HG03039 (cell line): ENCODE measurements around the gene KCNJ14.

Experiments used
- ATAC-seq: cut with Tn5 transposase; IDR thresholded peaks from one replicate; pipeline ENCODE4 v1.9.1; 2021; ENCODE audit warnings: mild to moderate bottlenecking, moderate library complexity; ENCODE audit not compliant: unreplicated experiment

Gene KCNJ14

GRCh38 chr19:48455171-48455907 is at the start of gene KCNJ14:
TSS of gene KCNJ14 (plus strand) at chr19:48455574. CDS start at chr19:48461725, 6,151 bp downstream.
- ATAC-seq, result no peak

GRCh38 chr19:48405850-48406249 is 49.5 kb upstream of the KCNJ14 start:
- ATAC-seq, result no peak

GRCh38 chr19:48413879-48414587 is 41.3 kb upstream of the KCNJ14 start:
- no peak for ATAC-seq

- ATAC-seq, result no peak
Measured at GRCh38 chr19:48415395-48415794, 40.0 kb upstream of the KCNJ14 start.

GRCh38 chr19:48415806-48416221 is 39.6 kb upstream of the KCNJ14 start:
- no peak for ATAC-seq

DNA sequence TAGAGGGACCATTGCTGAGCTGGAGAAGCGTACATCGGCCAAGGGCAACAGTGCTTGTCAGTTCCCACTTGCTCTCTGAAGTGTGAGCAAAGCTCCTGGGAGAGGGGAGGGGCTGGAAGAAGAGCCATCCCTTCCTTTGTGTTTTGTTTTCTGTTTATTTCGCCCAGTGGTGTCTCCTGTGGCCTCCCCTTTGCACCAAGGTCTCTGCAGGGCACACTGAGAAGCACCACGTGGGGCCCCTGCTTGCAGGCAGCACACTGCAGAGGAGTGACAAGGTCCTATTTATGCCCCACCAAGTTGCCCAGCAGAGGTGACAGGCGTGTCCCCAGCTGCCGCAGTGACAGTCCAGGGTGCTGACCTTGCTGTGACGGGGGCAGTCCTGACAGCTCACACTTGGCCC is 38.0 kb upstream of the KCNJ14 start:
- ATAC-seq, result no peak

DNA sequence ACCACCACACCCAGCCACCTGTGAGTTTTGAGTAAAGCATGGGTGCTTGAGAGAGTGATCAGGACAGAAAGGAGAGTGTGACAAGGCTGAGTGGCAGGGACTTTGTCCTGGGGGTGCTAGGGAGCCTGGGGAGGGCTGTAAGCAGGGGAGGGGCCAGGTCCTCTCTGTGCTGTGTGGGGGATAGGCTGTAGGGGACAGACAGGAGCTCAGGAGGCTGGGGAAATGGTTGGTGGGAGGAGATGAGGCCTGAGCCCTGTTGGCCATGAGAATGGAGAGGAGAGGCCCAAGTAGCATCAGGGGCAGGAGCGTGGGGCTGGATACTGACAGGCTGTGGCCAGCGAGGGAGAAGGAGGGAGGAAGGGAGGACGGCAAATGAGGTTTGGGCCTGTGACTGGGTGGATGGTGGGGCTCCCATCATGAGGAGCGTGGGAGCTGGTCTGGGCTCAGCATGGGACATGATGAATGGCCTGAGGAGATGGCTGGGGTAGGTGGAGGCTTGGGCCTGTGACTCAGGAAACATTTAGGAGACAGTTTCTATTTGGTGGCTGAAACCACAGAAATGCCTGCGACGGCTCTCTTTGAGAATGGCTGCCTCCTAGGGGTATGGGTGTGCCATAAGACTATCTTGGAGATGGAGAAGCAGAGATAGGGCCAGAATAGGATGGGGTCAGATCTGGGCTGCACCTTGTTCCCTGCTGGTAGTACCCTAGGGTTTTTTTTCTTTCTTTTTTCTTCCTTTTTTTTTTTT is 36.9 kb upstream of the KCNJ14 start:
- ATAC-seq, result no peak

- ATAC-seq, result no peak
Measured at GRCh38 chr19:48419158-48419920, 36.0 kb upstream of the KCNJ14 start.

GRCh38 chr19:48421548-48421947 is 33.8 kb upstream of the KCNJ14 start:
- no peak for ATAC-seq

DNA sequence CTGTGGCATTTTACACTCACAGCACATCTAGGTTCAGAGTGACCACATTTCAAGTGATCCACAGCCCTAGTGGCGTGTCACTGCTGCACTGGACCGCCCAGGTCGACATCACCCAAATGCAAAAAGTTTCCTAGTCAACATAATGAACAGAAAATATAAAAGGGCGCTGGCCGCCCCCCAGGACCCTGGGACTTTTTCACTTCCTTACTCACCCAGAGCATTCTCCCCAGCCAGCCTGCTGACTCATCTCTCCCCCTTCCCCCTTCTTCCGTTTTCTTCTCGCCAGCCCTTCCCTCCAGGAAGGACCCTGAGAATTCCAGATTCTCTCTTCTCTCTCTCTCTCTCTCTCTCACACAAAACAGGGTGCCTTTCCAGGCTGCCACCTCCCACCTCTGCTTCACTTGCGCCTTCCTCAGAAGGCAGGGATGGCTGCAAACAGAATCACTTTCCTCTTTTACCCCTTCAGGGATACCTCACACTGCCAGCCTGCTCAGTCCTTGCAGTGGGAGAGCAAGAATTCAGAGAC is 30.6 kb upstream of the KCNJ14 start:
- ATAC-seq, result no peak

DNA sequence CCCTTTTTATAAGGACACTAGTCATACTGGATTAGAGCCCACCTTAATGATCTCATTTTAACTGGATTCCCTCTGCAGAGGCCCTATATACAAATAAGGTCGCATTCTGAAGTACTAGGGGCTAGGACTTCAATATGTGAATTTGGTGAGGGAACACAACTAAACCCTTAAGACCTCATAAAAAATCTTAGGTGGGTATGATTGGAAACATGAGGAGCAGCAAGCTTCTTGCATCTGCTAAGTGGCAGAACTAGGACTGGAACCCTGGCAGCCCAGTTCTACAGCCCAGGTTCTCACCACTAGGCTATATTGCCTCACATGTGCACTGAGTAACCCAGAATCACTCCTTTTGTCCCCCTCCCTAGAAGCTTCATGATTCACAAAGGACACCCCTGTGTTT is 26.7 kb upstream of the KCNJ14 start:
- ATAC-seq, result no peak

GRCh38 chr19:48433337-48433736 is 22.0 kb upstream of the KCNJ14 start:
- no peak for ATAC-seq

- ATAC-seq, result no peak
Measured at GRCh38 chr19:48436586-48436985, 18.8 kb upstream of the KCNJ14 start.

DNA sequence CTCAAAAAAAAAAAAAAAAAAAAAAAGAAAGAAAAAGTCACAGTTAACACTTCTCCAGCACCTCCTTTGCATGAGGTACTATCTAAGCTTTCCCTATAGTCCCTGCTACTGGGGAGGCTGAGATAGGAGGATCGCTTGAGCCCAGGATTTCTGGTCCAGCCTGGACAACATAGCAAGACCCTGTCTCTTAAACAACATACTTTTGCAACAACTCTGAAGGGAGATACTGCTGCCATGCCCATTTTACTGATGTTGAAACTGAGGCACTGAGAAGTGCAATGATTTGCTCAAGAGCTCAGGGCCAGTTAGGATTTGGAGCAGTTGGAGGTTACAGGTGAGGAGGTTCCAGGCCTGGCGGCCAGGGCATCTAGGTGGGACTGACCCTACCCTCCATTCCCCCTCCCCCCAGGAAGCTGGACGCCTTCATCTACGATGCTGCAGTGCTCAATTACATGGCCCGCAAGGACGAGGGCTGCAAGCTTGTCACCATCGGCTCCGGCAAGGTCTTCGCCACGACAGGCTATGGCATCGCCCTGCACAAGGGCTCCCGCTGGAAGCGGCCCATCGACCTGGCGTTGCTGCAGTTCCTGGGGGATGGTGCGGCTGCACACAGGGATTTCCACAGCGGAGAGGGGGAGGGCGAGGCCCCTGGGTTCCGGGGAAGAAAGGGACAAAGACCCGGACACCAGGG is 13.9 kb upstream of the KCNJ14 start:
- ATAC-seq, result no peak

- no peak for ATAC-seq
Measured at GRCh38 chr19:48442116-48443035, 13.0 kb upstream of the KCNJ14 start.

- ATAC-seq, result no peak
Measured at GRCh38 chr19:48443256-48443655, 12.1 kb upstream of the KCNJ14 start.

GRCh38 chr19:48443731-48444128 is 11.6 kb upstream of the KCNJ14 start:
- ATAC-seq, result no peak

DNA sequence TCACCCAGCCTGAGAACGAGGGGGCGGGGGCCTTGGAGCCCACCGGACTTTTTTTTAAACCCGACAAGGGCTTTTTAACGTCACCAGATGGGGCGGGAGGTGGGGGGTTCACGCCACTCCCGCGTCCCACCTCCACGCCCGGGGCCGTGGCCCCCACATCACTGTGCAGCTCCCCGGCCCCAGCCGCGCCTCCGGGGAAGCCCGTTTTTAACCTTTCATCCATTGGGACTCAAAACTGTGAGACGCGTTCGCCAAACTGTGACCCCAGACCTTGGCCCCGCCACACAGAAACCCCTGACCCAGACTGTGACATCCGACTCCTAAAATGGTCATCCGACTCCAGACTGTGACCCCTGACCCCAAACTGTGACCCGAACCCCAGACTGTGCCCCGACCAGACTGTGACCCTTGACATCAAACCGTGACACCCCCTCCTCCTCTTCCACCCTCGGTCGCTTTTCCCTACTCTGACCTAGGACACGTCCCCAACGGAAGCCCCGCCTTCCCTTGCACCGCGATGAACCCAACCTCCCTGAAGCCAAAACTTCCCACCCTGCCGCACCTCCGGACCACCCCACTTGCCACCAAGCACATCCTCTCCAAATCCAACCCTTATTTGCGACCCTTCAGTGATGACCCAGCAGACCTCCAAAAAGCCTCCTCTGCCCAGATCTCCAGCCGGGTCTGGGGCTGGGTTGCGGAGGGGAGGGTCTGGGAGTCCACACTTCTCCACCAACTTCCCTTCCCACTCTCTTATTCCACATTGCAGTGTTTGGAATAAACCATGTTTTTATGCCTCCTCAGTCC is 11.0 kb upstream of the KCNJ14 start:
- no peak for ATAC-seq

GRCh38 chr19:48444936-48445200 is 10.5 kb upstream of the KCNJ14 start:
- no peak for ATAC-seq
